ENCODE data around the gene PHKB.

GRCh38 chr16:47465919-47466630 lies 4.9 kb downstream of the PHKB start:
- TF ChIP-seq, protein P1, sequence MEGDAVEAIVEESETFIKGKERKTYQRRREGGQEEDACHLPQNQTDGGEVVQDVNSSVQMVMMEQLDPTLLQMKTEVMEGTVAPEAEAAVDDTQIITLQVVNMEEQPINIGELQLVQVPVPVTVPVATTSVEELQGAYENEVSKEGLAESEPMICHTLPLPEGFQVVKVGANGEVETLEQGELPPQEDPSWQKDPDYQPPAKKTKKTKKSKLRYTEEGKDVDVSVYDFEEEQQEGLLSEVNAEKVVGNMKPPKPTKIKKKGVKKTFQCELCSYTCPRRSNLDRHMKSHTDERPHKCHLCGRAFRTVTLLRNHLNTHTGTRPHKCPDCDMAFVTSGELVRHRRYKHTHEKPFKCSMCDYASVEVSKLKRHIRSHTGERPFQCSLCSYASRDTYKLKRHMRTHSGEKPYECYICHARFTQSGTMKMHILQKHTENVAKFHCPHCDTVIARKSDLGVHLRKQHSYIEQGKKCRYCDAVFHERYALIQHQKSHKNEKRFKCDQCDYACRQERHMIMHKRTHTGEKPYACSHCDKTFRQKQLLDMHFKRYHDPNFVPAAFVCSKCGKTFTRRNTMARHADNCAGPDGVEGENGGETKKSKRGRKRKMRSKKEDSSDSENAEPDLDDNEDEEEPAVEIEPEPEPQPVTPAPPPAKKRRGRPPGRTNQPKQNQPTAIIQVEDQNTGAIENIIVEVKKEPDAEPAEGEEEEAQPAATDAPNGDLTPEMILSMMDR (optimal IDR thresholded peaks at IDR 0.05 in 1 of 3, IDR thresholded peaks at IDR 0.05 in 1 of 3, conservative IDR thresholded peaks at IDR 0.05 in 1 of 3; ENCODE audit: extremely low read depth in 1 of 3, insufficient read depth in 2 of 3, low read length in 3 of 3), result no peak
- no peak for TF ChIP-seq EZH2 (IDR thresholded peaks at IDR 0.05; ENCODE audit: low read length)
